DOHH2 (cell line): Measurements from ENCODE around the gene GNAT1.

Experiments used
- CTCF ChIP-seq: fragments of 200-600 bp; sonication (generic); IDR thresholded peaks from one replicate; pipeline ENCODE4 v1.5.1; 2014; ENCODE audit warnings: antibody characterized with exemption, mild to moderate bottlenecking, low read depth, low read length; ENCODE audit not compliant: poor library complexity, severe bottlenecking
- EZH2phosphoT487 ChIP-seq: fragments of 200-600 bp; sonication (generic); IDR thresholded peaks from 2 replicates; pipeline ENCODE4 v1.6.1; 2017; ENCODE audit warnings: borderline replicate concordance, mild to moderate bottlenecking, antibody characterized with exemption, low read length, moderate library complexity, mixed read lengths

- TF ChIP-seq CTCF, result no peak
- no peak for TF ChIP-seq EZH2phosphoT487
Measured at GRCh38 chr3:50187750-50188149, 3.7 kb upstream of the GNAT1 start.
